Right lung (tissue), 5 donors: ENCODE results near the gene IL17B. TPM values are rescaled to one million over a fixed set of nuclear protein-coding genes. Genes with fewer than 3 reads are reported as not detected.
A peak's percentile ranks its signal among the peaks of the same experiment; 100 is the strongest.

Source experiments
- DNase-seq, 2 donors: peaks; one replicate each; pipeline ENCODE4 v3.0.0-alpha.2; 2013
- polyA plus RNA-seq, 5 donors: library from polyadenylated mRNA; unstranded; fragments of 120-200 nt; gene quantifications; one replicate each; pipeline versions ENCODE4 v1.2.1 to v1.2.3, GENCODE V29; 2013; ENCODE audit warnings: inconsistent platforms in 1 of 5, low replicate concordance in 1 of 5; ENCODE audit not compliant: insufficient read length in 5 of 5, insufficient read depth in 1 of 5

IL17B gene
- polyA plus RNA-seq, 5 donors = 0.62 to 20.7 (median 1.1) TPM

- DNase-seq = no peak
Measured at GRCh38 chr5:149360272-149360671, 18.8 kb downstream of the IL17B start.

GRCh38 chr5:149358868-149359495 lies 20.1 kb downstream of the IL17B start:
- DNase-seq = no peak

- no peak for DNase-seq
Measured at GRCh38 chr5:149358294-149358651, 20.8 kb downstream of the IL17B start.

- DNase-seq = peak; percentile 89 to 90
Measured at GRCh38 chr5:149357370-149358293, 21.5 kb downstream of the IL17B start, which contains the start of gene PCYOX1L. Gene PCYOX1L, plus strand, starts transcription at chr5:149358046. Its CDS starts 23 bp downstream, at chr5:149358069.

- no peak for DNase-seq
Measured at GRCh38 chr5:149356391-149356790, 22.7 kb downstream of the IL17B start.

GRCh38 chr5:149355688-149356087 lies 23.4 kb downstream of the IL17B start:
- no peak for DNase-seq

GRCh38 chr5:149353911-149354310 lies 25.2 kb downstream of the IL17B start:
- DNase-seq = no peak

- DNase-seq = no peak
Measured at GRCh38 chr5:149352169-149352568, 26.9 kb downstream of the IL17B start.

GRCh38 chr5:149349382-149349781 lies 29.7 kb downstream of the IL17B start:
- no peak for DNase-seq

GRCh38 chr5:149348518-149348917 lies 30.6 kb downstream of the IL17B start:
- DNase-seq = no peak

GRCh38 chr5:149345892-149346222 lies 33.2 kb downstream of the IL17B start:
- no peak for DNase-seq

GRCh38 chr5:149345147-149345891 lies 33.8 kb downstream of the IL17B start, which contains the start of gene GRPEL2:
Gene GRPEL2, plus strand, starts transcription at chr5:149345499. Its CDS starts 41 bp downstream, at chr5:149345540.
- peak; percentile 94 to 95 for DNase-seq

GRCh38 chr5:149344151-149344550 lies 34.9 kb downstream of the IL17B start:
- no peak for DNase-seq

- no peak for DNase-seq
Measured at GRCh38 chr5:149341876-149342275, 37.2 kb downstream of the IL17B start.

- no peak for DNase-seq
Measured at GRCh38 chr5:149340920-149341319, 38.2 kb downstream of the IL17B start.

- DNase-seq = no peak
Measured at GRCh38 chr5:149338364-149338763, 40.7 kb downstream of the IL17B start.

- no peak for DNase-seq
Measured at GRCh38 chr5:149337736-149338135, 41.4 kb downstream of the IL17B start.

GRCh38 chr5:149333711-149334443 lies 45.2 kb downstream of the IL17B start:
- DNase-seq = no peak

GRCh38 chr5:149328177-149328576 lies 50.9 kb downstream of the IL17B start:
- no peak for DNase-seq

GRCh38 chr5:149326611-149327010 lies 52.5 kb downstream of the IL17B start:
- DNase-seq = no peak

- no peak for DNase-seq
Measured at GRCh38 chr5:149325894-149326293, 53.2 kb downstream of the IL17B start.
